ENCODE measurements around the gene BICC1.

Gene BICC1

GRCh38 chr10:58631715-58632114 lies 119.0 kb downstream of the BICC1 start:
- Mint-ChIP-seq H3K4me3 (no peak overlapping the region), H3K4me1 (ENCODE audit: low read depth) (no peaks in the 10 kb centered on the region), H3K36me3 (ENCODE audit: low read depth) (no peaks in the 10 kb centered on the region), H3K27me3 (peaks cover 5% of the 10 kb centered on the region), H3K9me3 (no peaks in the 10 kb centered on the region), H3K27ac (no peak overlapping the region)

- Mint-ChIP-seq H3K4me3 (no peak overlapping the region), H3K27me3 (peaks cover 5% of the 10 kb centered on the region), H3K9me3 (no peaks in the 10 kb centered on the region), H3K36me3 (ENCODE audit: low read depth) (no peaks in the 10 kb centered on the region), H3K4me1 (ENCODE audit: low read depth) (no peaks in the 10 kb centered on the region), H3K27ac (no peak overlapping the region)
These were observed 119.5 kb downstream of the BICC1 start for GRCh38 chr10:58632216-58632615.

GRCh38 chr10:58637352-58637751 lies 124.7 kb downstream of the BICC1 start:
- H3K27ac Mint-ChIP-seq: no peak overlapping the region
- H3K9me3 Mint-ChIP-seq: no peaks in the 10 kb centered on the region
- H3K36me3 Mint-ChIP-seq (ENCODE audit: low read depth): no peaks in the 10 kb centered on the region
- no peak overlapping the region for H3K4me3 Mint-ChIP-seq
- H3K4me1 Mint-ChIP-seq (ENCODE audit: low read depth): no peaks in the 10 kb centered on the region
- H3K27me3 Mint-ChIP-seq: peaks cover 9% of the 10 kb centered on the region

GRCh38 chr10:58638388-58638787 lies 125.7 kb downstream of the BICC1 start:
- H3K27ac Mint-ChIP-seq: no peak overlapping the region
- H3K27me3 Mint-ChIP-seq: peaks cover 9% of the 10 kb centered on the region
- no peaks in the 10 kb centered on the region for H3K9me3 Mint-ChIP-seq
- no peaks in the 10 kb centered on the region for H3K36me3 Mint-ChIP-seq (ENCODE audit: low read depth)
- no peak overlapping the region for H3K4me3 Mint-ChIP-seq
- no peaks in the 10 kb centered on the region for H3K4me1 Mint-ChIP-seq (ENCODE audit: low read depth)

GRCh38 chr10:58641095-58641531 lies 128.4 kb downstream of the BICC1 start:
- no peak overlapping the region for H3K4me3 Mint-ChIP-seq
- H3K27me3 Mint-ChIP-seq: peaks cover 4% of the 10 kb centered on the region
- H3K36me3 Mint-ChIP-seq (ENCODE audit: low read depth): no peaks in the 10 kb centered on the region
- no peak overlapping the region for H3K27ac Mint-ChIP-seq
- H3K4me1 Mint-ChIP-seq (ENCODE audit: low read depth): no peaks in the 10 kb centered on the region
- no peaks in the 10 kb centered on the region for H3K9me3 Mint-ChIP-seq

- Mint-ChIP-seq H3K36me3 (ENCODE audit: low read depth) (no peaks in the 10 kb centered on the region), H3K4me3 (no peak overlapping the region), H3K27ac (no peak overlapping the region), H3K9me3 (no peaks in the 10 kb centered on the region), H3K4me1 (ENCODE audit: low read depth) (no peaks in the 10 kb centered on the region), H3K27me3 (peaks cover 4% of the 10 kb centered on the region)
These were observed 129.0 kb downstream of the BICC1 start for GRCh38 chr10:58641708-58642107.

- Mint-ChIP-seq H3K4me3 (no peak overlapping the region), H3K4me1 (ENCODE audit: low read depth) (no peaks in the 10 kb centered on the region), H3K36me3 (ENCODE audit: low read depth) (no peaks in the 10 kb centered on the region)
These were observed 129.6 kb downstream of the BICC1 start for GRCh38 chr10:58642283-58642682.

GRCh38 chr10:58642916-58643428 lies 130.3 kb downstream of the BICC1 start:
- no peak overlapping the region for H3K4me3 Mint-ChIP-seq
- no peaks in the 10 kb centered on the region for H3K36me3 Mint-ChIP-seq (ENCODE audit: low read depth)
- no peaks in the 10 kb centered on the region for H3K9me3 Mint-ChIP-seq
- H3K4me1 Mint-ChIP-seq (ENCODE audit: low read depth): no peaks in the 10 kb centered on the region
- H3K27me3 Mint-ChIP-seq: peaks cover 4% of the 10 kb centered on the region
- H3K27ac Mint-ChIP-seq: no peak overlapping the region

More at GRCh38 chr10:58642283-58642682, 129.6 kb downstream of the BICC1 start:
- Mint-ChIP-seq H3K27ac (no peak overlapping the region), H3K27me3 (peaks cover 4% of the 10 kb centered on the region), H3K9me3 (no peaks in the 10 kb centered on the region)

GRCh38 chr10:58644311-58644710 lies 131.6 kb downstream of the BICC1 start:
- Mint-ChIP-seq H3K36me3 (ENCODE audit: low read depth) (no peaks in the 10 kb centered on the region), H3K4me1 (ENCODE audit: low read depth) (no peaks in the 10 kb centered on the region), H3K27ac (no peak overlapping the region), H3K27me3 (peaks cover 4% of the 10 kb centered on the region), H3K4me3 (no peak overlapping the region), H3K9me3 (no peaks in the 10 kb centered on the region)

- Mint-ChIP-seq H3K4me1 (ENCODE audit: low read depth) (no peaks in the 10 kb centered on the region), H3K27me3 (peaks cover 4% of the 10 kb centered on the region), H3K36me3 (ENCODE audit: low read depth) (no peaks in the 10 kb centered on the region), H3K9me3 (no peaks in the 10 kb centered on the region), H3K27ac (no peak overlapping the region), H3K4me3 (no peak overlapping the region)
These were observed 132.9 kb downstream of the BICC1 start for GRCh38 chr10:58645416-58646146.

GRCh38 chr10:58647376-58648112 lies 134.9 kb downstream of the BICC1 start:
- Mint-ChIP-seq H3K36me3 (ENCODE audit: low read depth) (no peaks in the 10 kb centered on the region), H3K4me1 (ENCODE audit: low read depth) (no peaks in the 10 kb centered on the region), H3K27ac (no peak overlapping the region), H3K4me3 (no peak overlapping the region), H3K27me3 (no peaks in the 10 kb centered on the region), H3K9me3 (no peaks in the 10 kb centered on the region)

- H3K27ac Mint-ChIP-seq: no peak overlapping the region
- H3K4me3 Mint-ChIP-seq: no peak overlapping the region
- H3K27me3 Mint-ChIP-seq: no peaks in the 10 kb centered on the region
- H3K4me1 Mint-ChIP-seq (ENCODE audit: low read depth): no peaks in the 10 kb centered on the region
- H3K36me3 Mint-ChIP-seq (ENCODE audit: low read depth): no peaks in the 10 kb centered on the region
- H3K9me3 Mint-ChIP-seq: no peaks in the 10 kb centered on the region
These were observed 135.5 kb downstream of the BICC1 start for GRCh38 chr10:58648131-58648530.

GRCh38 chr10:58651040-58651439 lies 138.4 kb downstream of the BICC1 start:
- no peak overlapping the region for H3K4me3 Mint-ChIP-seq
- no peaks in the 10 kb centered on the region for H3K36me3 Mint-ChIP-seq (ENCODE audit: low read depth)
- no peaks in the 10 kb centered on the region for H3K9me3 Mint-ChIP-seq
- no peak overlapping the region for H3K27ac Mint-ChIP-seq
- H3K27me3 Mint-ChIP-seq: no peaks in the 10 kb centered on the region
- no peaks in the 10 kb centered on the region for H3K4me1 Mint-ChIP-seq (ENCODE audit: low read depth)

GRCh38 chr10:58651742-58652141 lies 139.1 kb downstream of the BICC1 start:
- Mint-ChIP-seq H3K36me3 (ENCODE audit: low read depth) (no peaks in the 10 kb centered on the region), H3K4me3 (no peak overlapping the region), H3K9me3 (peaks cover under 1% of the 10 kb centered on the region), H3K27ac (no peak overlapping the region), H3K4me1 (ENCODE audit: low read depth) (no peaks in the 10 kb centered on the region), H3K27me3 (peaks cover under 1% of the 10 kb centered on the region)

GRCh38 chr10:58653139-58653538 lies 140.5 kb downstream of the BICC1 start:
- H3K9me3 Mint-ChIP-seq: peaks cover 4% of the 10 kb centered on the region
- H3K27me3 Mint-ChIP-seq: peaks cover 5% of the 10 kb centered on the region
- no peak overlapping the region for H3K27ac Mint-ChIP-seq
- no peaks in the 10 kb centered on the region for H3K4me1 Mint-ChIP-seq (ENCODE audit: low read depth)
- no peaks in the 10 kb centered on the region for H3K36me3 Mint-ChIP-seq (ENCODE audit: low read depth)
- no peak overlapping the region for H3K4me3 Mint-ChIP-seq
